HepG2 (cell line): ENCODE data around the gene PTPN14. TPM values are rescaled to one million over a fixed set of nuclear protein-coding genes. Genes with fewer than 3 reads are reported as not detected.

Experiments used
- ATAC-seq: fragments of 200-7000 bp; cut with Tn5 transposase; 3 replicates; pipeline ENCODE4 v1.9.1; 2020; ENCODE audit warnings: mild to moderate bottlenecking, moderate library complexity
- BruUV-seq: library from RNA; stranded (reverse); fragments of 400-500 nt; replicated peaks from 2 replicates; lab custom pipeline; 2021; lab: Mats Ljungman, UMichigan
- CTCF ChIA-PET: fragments of 300-600 bp; formaldehyde crosslinking; extraction: SDS; loops from one replicate; lab custom pipeline; 2021; ENCODE audit warnings: low total read pairs, inconsistent platforms, low intra/inter-chr PET ratio; lab: Yijun Ruan, JAX
- POLR2A ChIA-PET: fragments of 350-600 bp; sonication (Branson Sonifier 250); formaldehyde crosslinking; loops from one replicate; lab custom pipeline; 2020; ENCODE audit warnings: antibody characterized with exemption, inconsistent platforms; lab: Yijun Ruan, JAX
- DNase-seq: peaks from one replicate; pipeline ENCODE4 v3.0.0-alpha.2; 2015; ENCODE audit warnings: low spot score
- FAIRE-seq: peaks from 3 replicates; lab custom pipeline; 2011; peaks lifted over from hg19 to GRCh38; lab: Jason Lieb, UNC
- H2AFZ ChIP-seq: one replicate; pipeline ENCODE4 v1.6.1; 2011; ENCODE audit warnings: low read length, inconsistent platforms
- H3K27ac ChIP-seq: fragments of 300-600 bp; 3 replicates; pipeline ENCODE4 v1.8.0; 2011; ENCODE audit warnings: mixed run types, mild to moderate bottlenecking, mixed read lengths, low read length, inconsistent platforms; ENCODE audit not compliant: insufficient read depth; ENCODE audit errors: extremely low read length
- H3K27me3 ChIP-seq, 2 experiments: fragments of 200-600 bp in 1 of 2; 2 replicates in 1 of 2; 3 replicates in 1 of 2; pipeline versions ENCODE4 v1.6.0 to v1.8.0; 2011; ENCODE audit warnings: low read length in 2 of 2, mild to moderate bottlenecking in 2 of 2, moderate library complexity in 2 of 2, inconsistent platforms in 1 of 2; ENCODE audit not compliant: insufficient read depth in 2 of 2, control insufficient read depth in 1 of 2
- H3K36me3 ChIP-seq, 2 experiments: fragments of 200-600 bp in 1 of 2; replicated peaks in 1 of 2; 2 replicates in 1 of 2; 3 replicates in 1 of 2; pipeline versions ENCODE4 v1.5.1 to v1.8.0; 2011; ENCODE audit warnings: low read length in 2 of 2, inconsistent platforms in 1 of 2; ENCODE audit not compliant: insufficient read depth in 2 of 2, control insufficient read depth in 1 of 2
- H3K4me1 ChIP-seq: 2 replicates; pipeline ENCODE4 v1.5.1; 2012; ENCODE audit warnings: low read length, inconsistent platforms; ENCODE audit not compliant: insufficient read depth
- H3K4me2 ChIP-seq: 2 replicates; pipeline ENCODE4 v1.6.0; 2011; ENCODE audit warnings: low read depth, low read length, inconsistent platforms
- H3K4me3 ChIP-seq, 3 experiments: fragments of 200-600 bp in 1 of 3; sonication (generic), shearing (Covaris generic) in 1 of 3; replicated peaks in 1 of 3; 2 replicates each; pipeline ENCODE4 v1.5.1; 2011 to 2016; ENCODE audit warnings: low read length in 3 of 3, inconsistent platforms in 2 of 3, low read depth in 2 of 3, mild to moderate bottlenecking in 2 of 3, control low read depth in 1 of 3, mixed read lengths in 1 of 3; ENCODE audit not compliant: insufficient read depth in 1 of 3
- H3K79me2 ChIP-seq: one replicate; pipeline ENCODE4 v1.6.1; 2011; ENCODE audit warnings: low read length, inconsistent platforms; ENCODE audit not compliant: insufficient read depth
- H3K9ac ChIP-seq: 2 replicates; pipeline ENCODE4 v1.6.0; 2011; ENCODE audit warnings: mild to moderate bottlenecking, low read depth, low read length, inconsistent platforms; ENCODE audit not compliant: insufficient read depth
- H3K9me3 ChIP-seq: 2 replicates; pipeline ENCODE4 v1.5.1; 2012; ENCODE audit warnings: mild to moderate bottlenecking, low read length
- H4K20me1 ChIP-seq: 2 replicates; pipeline ENCODE4 v1.6.0; 2011; ENCODE audit warnings: inconsistent platforms, mild to moderate bottlenecking, low read length, moderate library complexity; ENCODE audit not compliant: insufficient read depth
- HMG20B ChIP-seq: conservative IDR thresholded peaks from 2 replicates; pipeline ENCODE4 v1.6.1; 2016; ENCODE audit warnings: missing genetic modification reagents, missing compliant biosample characterization
- ISL2 ChIP-seq: sonication (generic); formaldehyde crosslinking; IDR thresholded peaks from 2 replicates; pipeline ENCODE4 v1.5.0; 2020; ENCODE audit warnings: missing genetic modification reagents
- KLF15 ChIP-seq: sonication (generic); formaldehyde crosslinking; IDR thresholded peaks from 2 replicates; pipeline ENCODE4 v1.8.1; 2023; ENCODE audit warnings: borderline replicate concordance, mild to moderate bottlenecking, inconsistent platforms, missing genetic modification reagents, mixed read lengths
- MIER3 ChIP-seq: IDR thresholded peaks from 2 replicates; pipeline ENCODE4 v1.6.1; 2016; ENCODE audit warnings: missing compliant biosample characterization, borderline replicate concordance
- PTBP1 ChIP-seq: fragments of 200-400 bp; formaldehyde crosslinking; IDR thresholded peaks from 2 replicates; pipeline ENCODE4 v1.6.1; 2018; ENCODE audit warnings: low read length, low read depth; ENCODE audit not compliant: poor library complexity, severe bottlenecking
- SAP130 ChIP-seq: IDR thresholded peaks from 2 replicates; pipeline ENCODE4 v1.6.1; 2016; ENCODE audit warnings: low read depth
- STAT5B ChIP-seq: sonication (generic); formaldehyde crosslinking; IDR thresholded peaks from 2 replicates; pipeline ENCODE4 v1.4.0; 2020; ENCODE audit warnings: missing genetic modification reagents
- TAF15 ChIP-seq: fragments of 200-400 bp; formaldehyde crosslinking; IDR thresholded peaks from one replicate; pipeline ENCODE4 v1.6.1; 2018; ENCODE audit warnings: mild to moderate bottlenecking, low read depth, low read length; ENCODE audit not compliant: poor library complexity, severe bottlenecking
- TCF7L2 ChIP-seq: IDR thresholded peaks from 2 replicates; pipeline ENCODE4 v1.6.1; 2011; ENCODE audit warnings: mild to moderate bottlenecking, low read depth, low read length, moderate library complexity
- ZFP82 ChIP-seq: sonication (generic); formaldehyde crosslinking; IDR thresholded peaks from 2 replicates; pipeline ENCODE4 v1.5.1; 2020; ENCODE audit warnings: mild to moderate bottlenecking, missing genetic modification reagents, borderline replicate concordance
- ZHX1 ChIP-seq: sonication (generic); formaldehyde crosslinking; IDR thresholded peaks from 2 replicates; pipeline ENCODE4 v1.8.1; 2022; ENCODE audit warnings: low read depth, mild to moderate bottlenecking, missing genetic modification reagents
- ZNF138 ChIP-seq: sonication (generic); formaldehyde crosslinking; IDR thresholded peaks from 2 replicates; pipeline ENCODE4 v1.5.0; 2020; ENCODE audit warnings: mild to moderate bottlenecking, low read depth, missing genetic modification reagents
- ZNF333 ChIP-seq: sonication (generic); formaldehyde crosslinking; IDR thresholded peaks from 2 replicates; pipeline ENCODE4 v1.4.0; 2020; ENCODE audit warnings: mild to moderate bottlenecking, missing genetic modification reagents, borderline replicate concordance
- ZNF512 ChIP-seq: sonication (generic); formaldehyde crosslinking; IDR thresholded peaks from 2 replicates; pipeline ENCODE4 v1.4.0; 2020; ENCODE audit warnings: mild to moderate bottlenecking, missing genetic modification reagents
- ZNF558 ChIP-seq: sonication (generic); formaldehyde crosslinking; IDR thresholded peaks from 2 replicates; pipeline ENCODE4 v1.9.0; 2022; ENCODE audit warnings: mild to moderate bottlenecking, missing genetic modification reagents, borderline replicate concordance
- ZNF564 ChIP-seq: sonication (generic); formaldehyde crosslinking; IDR thresholded peaks from 2 replicates; pipeline ENCODE4 v1.8.1; 2023; ENCODE audit warnings: mild to moderate bottlenecking, missing genetic modification reagents
- ZNF710 ChIP-seq: sonication (generic); formaldehyde crosslinking; IDR thresholded peaks from 2 replicates; pipeline ENCODE4 v1.5.0; 2020; ENCODE audit warnings: mild to moderate bottlenecking, missing genetic modification reagents, borderline replicate concordance
- WGBS: methylation state at CpG from one replicate; pipeline ENCODE4 v1.1.6; 2017; ENCODE audit warnings: low lambda C conversion rate; 5-methylcytosine and 5-hydroxymethylcytosine counted together
- in situ Hi-C: cut with HindIII; loops from 2 replicates; pipeline ENCODE4 v1.10.0; 2017; ENCODE audit warnings: low pct_unique_long_range_greater_than_20kb; ENCODE audit not compliant: extremely low pct_ligation_motif_present
- intact Hi-C: fragments of 100-400 bp; cut with micrococcal nuclease; formaldehyde crosslinking; loops from one replicate; pipeline ENCODE4 v1.10.0; 2022; ENCODE audit not compliant: unreplicated experiment
- polyA plus RNA-seq, 8 experiments: library from polyadenylated mRNA; depleted of rRNA in 3 of 8; stranded (reverse) in 7 of 8; unstranded in 1 of 8; fragments of >200 nt; fragmentation: Illumina TruSeq in 4 of 8; extraction: Trizol in 4 of 8; gene quantifications; 2 replicates each; pipeline versions ENCODE4 v1.2.1 to v1.2.3, GENCODE V29; 2011 to 2016; ENCODE audit warnings: low read depth in 4 of 8, missing spikeins in 1 of 8, mixed read lengths in 1 of 8; ENCODE audit not compliant: insufficient read depth in 1 of 8
- total RNA-seq, 5 experiments: library from RNA; depleted of rRNA; stranded (reverse); fragments of >200 nt; fragmentation: Illumina TruSeq; extraction: Trizol; gene quantifications; 2 replicates each; pipeline ENCODE4 v1.2.3, GENCODE V29; 2016; ENCODE audit warnings: low read depth in 1 of 5

Gene PTPN14
- total and polyA plus RNA-seq, 2 of the 13 experiments (the other 11 are each of a cell fraction or from before 2014, with no cell fraction given), result 3.9 to 4.7 TPM

GRCh38 chr1:214516434-214517326 is 34.7 kb downstream of the PTPN14 start:
- ATAC-seq (peak; percentile 81), DNase-seq (peak; percentile 77), FAIRE-seq (no peak)
- Histone ChIP-seq H3K27ac (no peak overlapping the region), H3K36me3 (no peaks in the 10 kb centered on the region), H3K79me2 (no peaks in the 10 kb centered on the region), H4K20me1 (peaks cover 26% of the 10 kb centered on the region), H3K4me2 (no peak overlapping the region), H2AFZ (no peak overlapping the region), H3K9me3 (no peaks in the 10 kb centered on the region), H3K27me3 (no peaks in the 10 kb centered on the region), H3K9ac (no peak overlapping the region), H3K4me3 (no peak overlapping the region), H3K4me1 (peaks cover 16% of the 10 kb centered on the region)
- intact Hi-C loops (loop anchor here (1.0 to 2.0 kb wide), 2 partner anchors 9 to 34 kb away; partner anchors contain the start of gene PTPN14), in situ Hi-C loops (no loop called here)
- 40% methylated on average over 6 of the region's 6 CpGs for WGBS
- ChIA-PET POLR2A (no interaction called here), CTCF (no interaction called here)
- no TSS peak for BruUV-seq
- no peak for TF ChIP-seq TAF15
- no peak for TF ChIP-seq ZNF512 (CRISPR knock-in tag)
- peak; percentile 63; the same call in 1 of the 2 replicates for TF ChIP-seq HMG20B (CRISPR knock-in tag)
- no peak for TF ChIP-seq ZNF138 (CRISPR knock-in tag)
- no peak for TF ChIP-seq ZNF558 (CRISPR knock-in tag)
- TF ChIP-seq MIER3 (CRISPR knock-in tag), result 0 out of 2 replicates have a peak, but pooled peaks have one; percentile 45
- no peak for TF ChIP-seq ZNF710 (CRISPR knock-in tag)
- peak; percentile 56; the same call in 1 of the 2 replicates for TF ChIP-seq ISL2 (CRISPR knock-in tag)
- peak; percentile 41; the same call in 1 of the 2 replicates for TF ChIP-seq TCF7L2
- no peak for TF ChIP-seq STAT5B (CRISPR knock-in tag)
- TF ChIP-seq ZHX1, result no peak
- TF ChIP-seq ZNF333 (CRISPR knock-in tag), result no peak
- TF ChIP-seq SAP130 (CRISPR knock-in tag), result peak; percentile 60
- TF ChIP-seq PTBP1, result no peak
- no peak for TF ChIP-seq ZNF564 (CRISPR knock-in tag)
- no peak for TF ChIP-seq ZFP82
- TF ChIP-seq KLF15, result no peak
